ENCODE measurements around the gene HOXB7.

HOXB7 gene

GRCh38 chr17:48636177-48637018 lies 25.6 kb upstream of the HOXB7 start:
- DNase-seq, result peak; percentile 73 to 76

- no peak for DNase-seq
Measured at GRCh38 chr17:48634493-48635208, 23.8 kb upstream of the HOXB7 start.

GRCh38 chr17:48633266-48633677 lies 22.5 kb upstream of the HOXB7 start:
- DNase-seq, result no peak

- DNase-seq, result no peak
Measured at GRCh38 chr17:48632579-48633265, 21.9 kb upstream of the HOXB7 start.

GRCh38 chr17:48631693-48632578 lies 21.1 kb upstream of the HOXB7 start:
- DNase-seq, result no peak

- DNase-seq, result no peak
Measured at GRCh38 chr17:48630925-48631692, 20.3 kb upstream of the HOXB7 start.

GRCh38 chr17:48630009-48630924 lies 19.4 kb upstream of the HOXB7 start:
- DNase-seq, result no peak

- no peak for DNase-seq
Measured at GRCh38 chr17:48629411-48629759, 18.6 kb upstream of the HOXB7 start.

- no peak for DNase-seq
Measured at GRCh38 chr17:48628649-48629410, 18.0 kb upstream of the HOXB7 start.

- DNase-seq, result no peak
Measured at GRCh38 chr17:48627623-48628521, 17.1 kb upstream of the HOXB7 start.

- no peak for DNase-seq
Measured at GRCh38 chr17:48627118-48627597, 16.3 kb upstream of the HOXB7 start.

GRCh38 chr17:48626245-48627117 lies 15.7 kb upstream of the HOXB7 start, which contains the start of gene HOXB9:
Gene HOXB9 (minus strand): TSS chr17:48626358. CDS start chr17:48626269, 89 bp downstream.
- peak; percentile 83 to 85 for DNase-seq

GRCh38 chr17:48625495-48626244 lies 14.9 kb upstream of the HOXB7 start:
- DNase-seq, result peak; percentile 59 to 68

- DNase-seq, result peak; percentile 45 to 53
Measured at GRCh38 chr17:48624544-48625494, 14.0 kb upstream of the HOXB7 start.

GRCh38 chr17:48624118-48624517 lies 13.3 kb upstream of the HOXB7 start:
- DNase-seq, result no peak

All from SHP77 (cell line).